ENCODE results near the gene SRC.

DNA sequence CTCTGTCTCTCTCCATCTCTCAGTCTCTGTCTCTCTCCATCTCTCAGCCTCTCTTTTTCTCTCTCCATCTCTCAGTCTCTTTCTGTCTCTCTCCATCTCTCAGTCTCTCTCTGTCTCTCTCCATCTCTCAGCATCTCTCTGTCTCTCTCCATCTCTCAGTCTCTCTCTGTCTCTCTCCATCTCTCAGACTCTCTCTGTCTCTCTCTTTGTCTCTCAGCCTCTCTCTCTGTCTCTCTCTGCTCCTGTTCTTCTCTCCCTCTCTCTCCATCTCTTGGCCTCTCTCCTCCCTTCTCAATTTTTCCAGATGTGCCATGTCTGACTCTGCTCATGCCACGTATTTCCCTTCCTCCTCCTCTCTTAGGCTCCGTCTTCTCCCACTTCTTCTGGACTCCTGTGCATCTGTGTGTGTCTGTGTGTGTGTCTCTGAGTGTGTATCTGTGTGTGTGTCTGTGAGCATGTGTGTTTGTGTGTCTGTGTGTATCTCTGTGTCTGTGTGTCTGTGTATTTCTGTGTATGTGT lies 72.7 kb downstream of the SRC start:
- TF ChIP-seq CTCF (conservative IDR thresholded peaks at IDR 0.05; ENCODE audit: low read depth, low read length) (no peak), EZH2 (IDR thresholded peaks at IDR 0.05; ENCODE audit: borderline replicate concordance, low read depth, low read length, poor library complexity, severe bottlenecking) (no peak)

Measured in A673 (cell line).